ENCODE data around the gene DIDO1.

The DIDO1 gene

GRCh38 chr20:62971211-62971949, 45.1 kb upstream of the DIDO1 start:
- H3K79me1 ChIP-seq (ENCODE audit: low read length), result no peaks in the 10 kb centered on the region
- no peak overlapping the region for H2BK120ac ChIP-seq (ENCODE audit: low read depth, low read length)
- H3K23ac ChIP-seq (ENCODE audit: low read length), result no peak overlapping the region
- H3K27me3 ChIP-seq (ENCODE audit: insufficient read depth, low read length, poor library complexity), result peaks cover 16% of the 10 kb centered on the region
- no peak overlapping the region for H3K18ac ChIP-seq (ENCODE audit: low read length)
- no peak overlapping the region for H2AK5ac ChIP-seq (ENCODE audit: low read length)
- H2BK15ac ChIP-seq (replicated peaks; ENCODE audit: low read depth), result no peak overlapping the region
- no peak overlapping the region for H3K9ac ChIP-seq (ENCODE audit: low read length)
- no peak overlapping the region for H3K4me3 ChIP-seq (ENCODE audit: low read length)
- WGBS (ENCODE audit: extremely low coverage, insufficient coverage, low lambda C conversion rate), result 100% methylated on average over 1 of the region's 10 CpGs
- no peak overlapping the region for H2BK5ac ChIP-seq (ENCODE audit: low read length)
- H3K4me1 ChIP-seq (ENCODE audit: control insufficient read depth, low read depth, low read length), result no peaks in the 10 kb centered on the region
- H3K27ac ChIP-seq (ENCODE audit: low read depth, low read length), result no peak overlapping the region
- H3K36me3 ChIP-seq (ENCODE audit: control insufficient read depth, insufficient read depth, low read length), result no peaks in the 10 kb centered on the region
- no peaks in the 10 kb centered on the region for H3K79me2 ChIP-seq (ENCODE audit: control insufficient read depth, insufficient read depth, low read length)
- no peak overlapping the region for H4K5ac ChIP-seq (ENCODE audit: low read length)
- H4K8ac ChIP-seq (ENCODE audit: low read depth, low read length), result no peak overlapping the region
- H3K56ac ChIP-seq (ENCODE audit: low read length), result no peak overlapping the region
- H3K4ac ChIP-seq (ENCODE audit: low read depth, low read length), result no peak overlapping the region
- no peak overlapping the region for H3K4me2 ChIP-seq (ENCODE audit: low read length)
- no peak for DNase-seq

- H2AK5ac ChIP-seq (ENCODE audit: low read length), result no peak overlapping the region
- no peak overlapping the region for H3K4me2 ChIP-seq (ENCODE audit: low read length)
- no peak overlapping the region for H4K8ac ChIP-seq (ENCODE audit: low read depth, low read length)
- H3K18ac ChIP-seq (ENCODE audit: low read length), result no peak overlapping the region
- no peak for DNase-seq
- no peaks in the 10 kb centered on the region for H3K79me1 ChIP-seq (ENCODE audit: low read length)
- H3K4ac ChIP-seq (ENCODE audit: low read depth, low read length), result no peak overlapping the region
- H3K36me3 ChIP-seq (ENCODE audit: control insufficient read depth, insufficient read depth, low read length), result no peaks in the 10 kb centered on the region
- H4K5ac ChIP-seq (ENCODE audit: low read length), result no peak overlapping the region
- no peak overlapping the region for H2BK15ac ChIP-seq (replicated peaks; ENCODE audit: low read depth)
- H3K27me3 ChIP-seq (ENCODE audit: insufficient read depth, low read length, poor library complexity), result peaks cover 16% of the 10 kb centered on the region
- no peaks in the 10 kb centered on the region for H3K79me2 ChIP-seq (ENCODE audit: control insufficient read depth, insufficient read depth, low read length)
- H3K27ac ChIP-seq (ENCODE audit: low read depth, low read length), result no peak overlapping the region
- no peaks in the 10 kb centered on the region for H3K4me1 ChIP-seq (ENCODE audit: control insufficient read depth, low read depth, low read length)
- H3K23ac ChIP-seq (ENCODE audit: low read length), result no peak overlapping the region
- H3K56ac ChIP-seq (ENCODE audit: low read length), result no peak overlapping the region
- H3K4me3 ChIP-seq (ENCODE audit: low read length), result no peak overlapping the region
- H3K9ac ChIP-seq (ENCODE audit: low read length), result no peak overlapping the region
- H2BK120ac ChIP-seq (ENCODE audit: low read depth, low read length), result no peak overlapping the region
- WGBS (ENCODE audit: extremely low coverage, insufficient coverage, low lambda C conversion rate), result no CpG with 5 or more reads among the region's 33 CpGs
- H2BK5ac ChIP-seq (ENCODE audit: low read length), result no peak overlapping the region
Observed at GRCh38 chr20:62970307-62971210, 44.3 kb upstream of the DIDO1 start.

GRCh38 chr20:62969939-62970306, 43.6 kb upstream of the DIDO1 start:
- no CpG with 5 or more reads among the region's 8 CpGs for WGBS (ENCODE audit: extremely low coverage, insufficient coverage, low lambda C conversion rate)
- H3K4me3 ChIP-seq (ENCODE audit: low read length), result no peak overlapping the region
- H3K4ac ChIP-seq (ENCODE audit: low read depth, low read length), result no peak overlapping the region

GRCh38 chr20:62969179-62969760, 43.0 kb upstream of the DIDO1 start:
- Histone ChIP-seq H3K56ac (ENCODE audit: low read length) (no peak overlapping the region), H3K18ac (ENCODE audit: low read length) (no peak overlapping the region), H3K27me3 (ENCODE audit: insufficient read depth, low read length, poor library complexity) (peaks cover 12% of the 10 kb centered on the region), H4K5ac (ENCODE audit: low read length) (no peak overlapping the region), H3K4me3 (ENCODE audit: low read length) (no peak overlapping the region), H3K79me1 (ENCODE audit: low read length) (no peaks in the 10 kb centered on the region), H2BK15ac (replicated peaks; ENCODE audit: low read depth) (no peak overlapping the region), H2AK5ac (ENCODE audit: low read length) (no peak overlapping the region), H3K4me1 (ENCODE audit: control insufficient read depth, low read depth, low read length) (no peaks in the 10 kb centered on the region), H3K36me3 (ENCODE audit: control insufficient read depth, insufficient read depth, low read length) (no peaks in the 10 kb centered on the region), H4K8ac (ENCODE audit: low read depth, low read length) (no peak overlapping the region), H3K4me2 (ENCODE audit: low read length) (no peak overlapping the region), H3K4ac (ENCODE audit: low read depth, low read length) (no peak overlapping the region), H3K79me2 (ENCODE audit: control insufficient read depth, insufficient read depth, low read length) (no peaks in the 10 kb centered on the region), H2BK120ac (ENCODE audit: low read depth, low read length) (no peak overlapping the region), H3K27ac (ENCODE audit: low read depth, low read length) (no peak overlapping the region), H3K23ac (ENCODE audit: low read length) (no peak overlapping the region), H2BK5ac (ENCODE audit: low read length) (no peak overlapping the region), H3K9ac (ENCODE audit: low read length) (no peak overlapping the region)
- WGBS (ENCODE audit: extremely low coverage, insufficient coverage, low lambda C conversion rate), result no CpG with 5 or more reads among the region's 16 CpGs
- no peak for DNase-seq

More at GRCh38 chr20:62969939-62970306, 43.6 kb upstream of the DIDO1 start:
- Histone ChIP-seq H3K79me1 (ENCODE audit: low read length) (no peaks in the 10 kb centered on the region), H3K9ac (ENCODE audit: low read length) (no peak overlapping the region), H3K4me2 (ENCODE audit: low read length) (no peak overlapping the region), H2BK15ac (replicated peaks; ENCODE audit: low read depth) (no peak overlapping the region), H3K36me3 (ENCODE audit: control insufficient read depth, insufficient read depth, low read length) (no peaks in the 10 kb centered on the region), H3K56ac (ENCODE audit: low read length) (no peak overlapping the region), H4K5ac (ENCODE audit: low read length) (no peak overlapping the region), H4K8ac (ENCODE audit: low read depth, low read length) (no peak overlapping the region), H3K27me3 (ENCODE audit: insufficient read depth, low read length, poor library complexity) (peaks cover 16% of the 10 kb centered on the region), H3K4me1 (ENCODE audit: control insufficient read depth, low read depth, low read length) (no peaks in the 10 kb centered on the region), H2AK5ac (ENCODE audit: low read length) (no peak overlapping the region), H3K18ac (ENCODE audit: low read length) (no peak overlapping the region), H2BK120ac (ENCODE audit: low read depth, low read length) (no peak overlapping the region), H3K27ac (ENCODE audit: low read depth, low read length) (no peak overlapping the region), H3K23ac (ENCODE audit: low read length) (no peak overlapping the region), H2BK5ac (ENCODE audit: low read length) (no peak overlapping the region), H3K79me2 (ENCODE audit: control insufficient read depth, insufficient read depth, low read length) (no peaks in the 10 kb centered on the region)
- DNase-seq, result no peak

GRCh38 chr20:62968378-62969178, 42.3 kb upstream of the DIDO1 start:
- Histone ChIP-seq H3K23ac (ENCODE audit: low read length) (no peak overlapping the region), H3K27ac (ENCODE audit: low read depth, low read length) (no peak overlapping the region), H3K79me1 (ENCODE audit: low read length) (no peaks in the 10 kb centered on the region), H3K79me2 (ENCODE audit: control insufficient read depth, insufficient read depth, low read length) (no peaks in the 10 kb centered on the region), H2BK5ac (ENCODE audit: low read length) (no peak overlapping the region), H3K4me1 (ENCODE audit: control insufficient read depth, low read depth, low read length) (no peaks in the 10 kb centered on the region), H3K4me2 (ENCODE audit: low read length) (no peak overlapping the region), H2BK15ac (replicated peaks; ENCODE audit: low read depth) (no peak overlapping the region), H3K27me3 (ENCODE audit: insufficient read depth, low read length, poor library complexity) (peaks cover 7% of the 10 kb centered on the region), H3K36me3 (ENCODE audit: control insufficient read depth, insufficient read depth, low read length) (no peaks in the 10 kb centered on the region), H3K9ac (ENCODE audit: low read length) (no peak overlapping the region), H4K5ac (ENCODE audit: low read length) (no peak overlapping the region), H3K4ac (ENCODE audit: low read depth, low read length) (no peak overlapping the region), H2BK120ac (ENCODE audit: low read depth, low read length) (no peak overlapping the region), H3K4me3 (ENCODE audit: low read length) (no peak overlapping the region), H2AK5ac (ENCODE audit: low read length) (no peak overlapping the region), H3K18ac (ENCODE audit: low read length) (no peak overlapping the region), H4K8ac (ENCODE audit: low read depth, low read length) (no peak overlapping the region), H3K56ac (ENCODE audit: low read length) (no peak overlapping the region)
- no CpG with 5 or more reads among the region's 21 CpGs for WGBS (ENCODE audit: extremely low coverage, insufficient coverage, low lambda C conversion rate)
- no peak for DNase-seq
